Chondrocyte (in vitro differentiated cells): ENCODE data around the gene ST3GAL4. TPM values are rescaled to one million over a fixed set of nuclear protein-coding genes. Genes with fewer than 3 reads are reported as not detected.

Experiments
- DNase-seq: peaks from one replicate; pipeline ENCODE4 v3.0.0; 2021; ENCODE audit warnings: mixed read lengths, low spot score
- H3K27ac Mint-ChIP-seq: one replicate; pipeline ENCODE4 v1.8.0; 2021; ENCODE audit warnings: mild to moderate bottlenecking, moderate library complexity, mixed read lengths; ENCODE audit not compliant: unreplicated experiment
- H3K27me3 Mint-ChIP-seq: 2 replicates; pipeline ENCODE4 v1.8.0; 2021; ENCODE audit warnings: low read depth, mixed read lengths
- H3K36me3 Mint-ChIP-seq: 2 replicates; pipeline ENCODE4 v1.8.0; 2021; ENCODE audit warnings: low read depth, mixed read lengths
- H3K4me1 Mint-ChIP-seq: 2 replicates; pipeline ENCODE4 v1.8.0; 2021; ENCODE audit warnings: low read depth, mild to moderate bottlenecking, mixed read lengths
- H3K4me3 Mint-ChIP-seq: one replicate; pipeline ENCODE4 v1.8.0; 2021; ENCODE audit warnings: mild to moderate bottlenecking, moderate library complexity, mixed read lengths; ENCODE audit not compliant: unreplicated experiment
- H3K9me3 Mint-ChIP-seq: 2 replicates; pipeline ENCODE4 v1.8.0; 2021; ENCODE audit warnings: low read depth, mixed read lengths
- CTCF ChIP-seq: fragments of 200-600 bp; sonication (generic); IDR thresholded peaks from 2 replicates; pipeline ENCODE4 v1.5.0; 2021; ENCODE audit warnings: antibody characterized with exemption, mild to moderate bottlenecking, moderate library complexity
- total RNA-seq: library from RNA; stranded (reverse); gene quantifications from 3 replicates; pipeline ENCODE4 v1.2.1, GENCODE V29; 2021

Gene ST3GAL4
- total RNA-seq, 1 donor from 2014 or later = 30.7 TPM

GRCh38 chr11:126438691-126439090, 83.2 kb downstream of the ST3GAL4 start:
- no peak overlapping the region for H3K27ac Mint-ChIP-seq

GRCh38 chr11:126440276-126440675, 84.8 kb downstream of the ST3GAL4 start:
- Mint-ChIP-seq H3K36me3 (no peaks in the 10 kb centered on the region), H3K4me1 (peaks cover 11% of the 10 kb centered on the region), H3K27ac (no peak overlapping the region), H3K4me3 (no peak overlapping the region), H3K9me3 (no peaks in the 10 kb centered on the region), H3K27me3 (no peaks in the 10 kb centered on the region)
- TF ChIP-seq CTCF = no peak
- DNase-seq = no peak

More at GRCh38 chr11:126438691-126439090, 83.2 kb downstream of the ST3GAL4 start:
- Mint-ChIP-seq H3K27me3 (no peaks in the 10 kb centered on the region), H3K4me3 (no peak overlapping the region), H3K4me1 (peaks cover 17% of the 10 kb centered on the region), H3K36me3 (no peaks in the 10 kb centered on the region), H3K9me3 (no peaks in the 10 kb centered on the region)
- no peak for TF ChIP-seq CTCF
- DNase-seq = no peak

- no peaks in the 10 kb centered on the region for H3K9me3 Mint-ChIP-seq
- no peak for DNase-seq
- no peak overlapping the region for H3K27ac Mint-ChIP-seq
- H3K36me3 Mint-ChIP-seq = no peaks in the 10 kb centered on the region
- H3K4me1 Mint-ChIP-seq = peaks cover 11% of the 10 kb centered on the region
- H3K4me3 Mint-ChIP-seq = no peak overlapping the region
- TF ChIP-seq CTCF = peak; percentile 97
- H3K27me3 Mint-ChIP-seq = no peaks in the 10 kb centered on the region
These were observed 85.5 kb downstream of the ST3GAL4 start for GRCh38 chr11:126440792-126441514.

- Mint-ChIP-seq H3K27ac (no peak overlapping the region), H3K27me3 (no peaks in the 10 kb centered on the region), H3K4me1 (peaks cover 11% of the 10 kb centered on the region), H3K4me3 (no peak overlapping the region), H3K9me3 (no peaks in the 10 kb centered on the region), H3K36me3 (no peaks in the 10 kb centered on the region)
- DNase-seq = no peak
- no peak for TF ChIP-seq CTCF
These were observed 87.6 kb downstream of the ST3GAL4 start for GRCh38 chr11:126443120-126443519.

- H3K27me3 Mint-ChIP-seq = no peaks in the 10 kb centered on the region
- no peak for TF ChIP-seq CTCF
- H3K36me3 Mint-ChIP-seq = no peaks in the 10 kb centered on the region
- no peak overlapping the region for H3K27ac Mint-ChIP-seq
- H3K4me1 Mint-ChIP-seq = peaks cover 5% of the 10 kb centered on the region
- DNase-seq = no peak
- no peak overlapping the region for H3K4me3 Mint-ChIP-seq
- H3K9me3 Mint-ChIP-seq = no peaks in the 10 kb centered on the region
These were observed 88.6 kb downstream of the ST3GAL4 start for GRCh38 chr11:126444072-126444471.
